Forelimb muscle (tissue), 1 donor: ENCODE measurements around the gene ETFDH. TPM values are rescaled to one million over a fixed set of nuclear protein-coding genes. Genes with fewer than 3 reads are reported as not detected.
"Not testable (repeated sequence)": the region's sequence is repeated elsewhere in the genome, so short reads cannot be mapped to it uniquely, and the experiment has no call there.

Source experiments
- DNase-seq: peaks from one replicate; pipeline ENCODE4 v3.0.0-alpha.2; 2013; ENCODE audit warnings: low read depth
- polyA plus RNA-seq: library from polyadenylated mRNA; unstranded; fragments of 120-200 nt; gene quantifications from one replicate; pipeline ENCODE4 v1.2.1, GENCODE V29; 2013; ENCODE audit not compliant: insufficient read length

ETFDH gene
- polyA plus RNA-seq: 21.5 TPM

DNA sequence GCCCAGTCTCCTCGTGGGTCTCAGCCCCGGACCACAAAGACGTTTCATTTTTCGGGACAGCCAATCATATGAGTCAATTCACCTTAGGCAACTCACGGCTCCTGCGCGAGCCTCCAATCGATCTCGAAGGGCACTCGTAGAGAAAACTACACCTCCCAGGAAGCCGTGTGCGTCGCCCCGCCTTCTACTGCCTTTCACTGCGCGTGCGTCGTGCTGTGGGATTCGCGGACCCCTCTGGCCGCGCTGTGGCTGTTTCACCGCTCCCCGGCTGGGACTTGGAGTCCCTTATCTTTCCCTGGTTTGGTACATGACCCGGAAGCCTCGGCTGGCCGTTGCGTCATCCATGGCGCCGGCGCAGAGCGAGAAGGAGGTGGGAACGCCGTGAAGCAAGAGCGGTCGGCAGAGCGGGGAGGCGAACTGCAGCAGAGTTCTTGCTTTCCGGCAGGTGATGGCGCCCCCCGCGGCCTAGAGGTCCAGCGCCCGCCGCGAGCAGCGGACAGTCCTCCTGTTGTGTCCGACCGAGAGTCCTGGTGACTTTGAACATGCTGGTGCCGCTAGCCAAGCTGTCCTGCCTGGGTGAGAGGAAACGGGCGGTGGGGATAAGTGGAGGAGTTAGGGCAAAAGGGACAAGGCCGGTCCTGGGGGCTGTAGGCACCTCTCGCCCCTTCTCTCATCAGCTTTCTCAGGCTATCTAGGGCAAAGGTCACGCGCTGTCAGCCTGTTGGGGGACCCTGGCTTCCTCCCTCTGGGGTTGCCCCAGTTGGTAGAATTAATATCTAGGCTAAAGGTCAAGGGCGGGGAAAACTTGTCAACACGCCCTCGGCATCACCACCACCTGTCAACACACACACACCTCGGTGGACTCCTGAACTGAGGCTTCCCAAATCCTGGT is at the start of gene ETFDH:
TSS of gene ETFDH (plus strand) at position 382 of the 892 bp plus-strand sequence. CDS start at position 543, 161 bp downstream.
- peak; percentile 97 for DNase-seq

DNA sequence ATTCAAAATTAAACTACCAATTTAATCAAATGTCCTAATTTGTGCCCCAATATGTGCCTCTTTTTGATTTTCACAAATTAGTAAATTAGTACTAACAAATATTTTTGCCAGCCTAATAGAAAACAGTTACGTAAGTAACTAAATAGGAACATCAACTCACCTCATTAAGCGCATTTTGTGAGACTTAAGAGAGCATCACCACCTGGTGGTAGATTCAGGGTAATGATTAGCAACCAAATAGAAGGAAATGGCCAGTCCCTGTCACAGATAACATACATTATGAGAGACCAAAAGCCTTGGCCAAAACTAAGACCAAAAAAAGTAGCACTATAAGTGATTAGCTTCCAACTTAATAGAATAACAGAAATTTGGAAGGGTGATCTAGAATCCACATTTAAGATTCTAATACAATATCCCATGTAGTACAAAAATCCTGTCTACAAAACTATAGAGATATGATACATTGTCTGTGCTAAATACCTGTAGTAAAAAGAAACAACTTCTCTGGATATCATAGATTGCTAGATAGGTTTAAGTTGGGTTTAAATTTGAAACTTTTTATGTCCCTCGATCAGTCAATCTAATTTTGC is 47.1 kb upstream of the ETFDH start:
- DNase-seq: peak; percentile 13

DNA sequence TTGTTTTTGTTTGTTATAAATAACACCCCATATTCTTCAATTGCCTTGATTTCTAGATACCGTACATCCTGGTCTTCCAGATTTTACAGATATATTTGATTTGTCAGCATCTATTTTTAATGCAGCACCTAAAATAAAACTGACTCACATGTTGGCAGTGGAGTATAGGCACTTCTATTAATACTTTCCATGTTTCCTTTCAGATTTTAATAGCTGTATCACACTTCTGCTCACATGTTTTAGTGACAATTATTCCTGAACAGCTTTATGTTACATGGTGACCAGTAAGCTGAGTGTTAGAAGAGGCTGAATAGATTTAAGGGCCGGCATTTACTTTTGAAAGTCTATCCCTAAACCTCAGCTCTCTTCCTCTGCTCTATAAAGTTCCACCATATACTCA is 46.6 kb upstream of the ETFDH start:
- no peak for DNase-seq

DNA sequence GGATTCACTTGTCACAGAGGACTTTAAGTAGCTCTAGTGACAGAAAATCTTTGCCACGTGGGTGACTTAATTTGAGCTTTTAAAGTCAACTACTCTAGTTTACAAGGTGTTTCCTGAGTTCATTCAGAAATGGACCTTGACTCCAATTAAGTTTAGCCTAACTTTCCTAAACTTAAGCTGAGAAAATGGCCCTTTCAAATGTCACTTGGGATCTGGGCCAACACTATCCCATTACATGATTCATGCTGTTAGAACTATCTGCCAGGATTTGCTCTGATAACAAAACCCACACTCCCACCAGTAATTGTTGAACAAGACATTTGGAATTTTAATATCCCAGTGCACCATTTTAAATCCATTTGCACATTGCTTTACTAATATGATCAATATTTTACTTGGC is 41.2 kb upstream of the ETFDH start:
- no peak for DNase-seq

DNA sequence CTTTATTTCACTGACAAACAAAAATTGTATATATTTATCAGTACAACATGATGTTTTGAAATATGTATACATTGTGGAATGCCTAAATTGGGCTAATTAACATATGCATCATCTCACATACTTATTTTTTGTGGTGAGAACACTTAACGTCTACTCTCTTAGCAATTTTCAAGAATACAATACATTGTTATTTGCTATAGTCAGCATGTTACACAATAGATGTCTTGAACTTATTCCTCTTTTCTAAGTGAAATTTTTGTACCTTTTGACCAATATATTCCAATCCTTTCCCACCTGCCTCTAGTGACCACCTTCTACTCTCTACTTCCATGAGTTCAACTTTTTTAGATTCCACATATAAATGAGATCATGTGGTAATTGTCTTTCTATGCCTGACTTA is 35.5 kb upstream of the ETFDH start:
- no peak for DNase-seq

DNA sequence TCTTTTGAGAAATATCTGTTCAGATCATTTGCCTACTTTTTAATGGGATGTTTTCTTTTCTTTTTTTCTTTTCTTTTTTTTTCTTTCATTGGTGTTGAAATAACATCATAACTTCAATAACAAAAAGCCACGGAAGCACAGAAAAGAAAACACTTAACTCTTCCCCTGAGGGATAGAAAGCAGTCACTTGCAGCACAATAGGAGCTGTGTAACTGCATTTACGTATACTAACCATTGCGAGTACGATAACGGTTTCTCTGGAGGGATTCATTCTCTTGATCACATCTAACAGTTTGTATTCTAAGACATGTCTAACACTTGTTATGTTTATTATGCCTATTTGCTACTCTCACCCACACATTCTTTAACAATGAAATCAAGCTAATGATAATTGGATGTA is 27.7 kb upstream of the ETFDH start:
- no peak for DNase-seq

DNA sequence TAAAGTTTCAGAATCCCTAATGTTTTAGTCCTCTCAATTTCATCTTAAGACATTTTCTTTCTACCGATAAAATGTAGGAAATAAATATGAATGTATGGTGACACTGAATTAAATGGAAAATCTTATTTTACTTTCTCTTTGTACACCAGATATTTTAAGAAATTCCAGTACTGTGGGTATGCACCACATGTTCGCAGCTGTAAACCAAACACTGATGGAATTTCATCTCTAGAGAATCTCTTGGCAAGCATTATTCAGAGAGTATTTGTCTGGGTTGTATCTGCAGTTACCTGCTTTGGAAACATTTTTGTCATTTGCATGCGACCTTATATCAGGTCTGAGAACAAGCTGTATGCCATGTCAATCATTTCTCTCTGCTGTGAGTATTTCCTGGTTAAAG is 27.3 kb upstream of the ETFDH start:
- no peak for DNase-seq

DNA sequence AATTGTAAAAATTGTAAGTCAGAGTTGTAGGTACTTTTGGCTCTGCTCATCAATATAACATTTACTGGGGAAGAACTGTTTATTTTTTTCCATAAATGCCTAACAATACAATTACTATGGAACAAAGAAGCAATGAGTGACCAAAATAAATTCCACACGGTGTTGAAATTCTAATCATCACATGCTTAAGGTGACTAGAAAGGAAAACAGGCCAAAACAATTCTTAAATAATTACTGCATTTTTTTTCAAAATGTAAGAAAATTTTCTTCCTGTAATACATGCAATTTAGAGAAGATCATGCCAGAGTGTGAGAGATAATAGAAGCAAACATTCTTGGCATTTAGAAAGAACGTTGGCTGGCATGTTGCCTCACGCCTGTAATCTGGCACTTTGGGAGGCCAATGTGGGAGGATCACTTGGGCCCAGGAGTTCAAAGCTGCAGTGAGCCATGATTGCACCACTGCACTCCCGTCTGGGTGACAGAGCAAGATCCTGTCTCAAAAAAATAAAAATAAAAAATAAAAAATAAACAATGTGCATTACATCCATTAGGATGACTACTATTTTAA is 22.9 kb upstream of the ETFDH start:
- no peak for DNase-seq

DNA sequence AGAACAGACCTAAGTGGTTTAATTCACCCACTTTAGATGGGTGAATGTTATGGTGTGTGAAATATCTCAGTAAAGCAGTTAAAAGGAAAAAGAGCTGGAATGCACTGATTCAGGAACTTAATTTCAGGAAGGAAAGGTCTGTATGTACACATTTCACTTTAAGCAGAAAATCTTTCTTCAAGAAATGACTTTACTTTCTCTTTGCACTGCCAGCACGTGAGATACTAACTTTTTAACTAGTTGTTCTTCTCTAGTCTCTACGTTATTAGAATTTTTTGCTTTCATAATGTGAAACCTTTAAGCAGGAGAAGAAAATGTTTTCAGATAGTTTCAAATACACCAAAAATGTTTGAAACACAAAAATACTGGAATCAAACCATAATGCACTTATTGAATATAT is 19.2 kb upstream of the ETFDH start:
- no peak for DNase-seq

DNA sequence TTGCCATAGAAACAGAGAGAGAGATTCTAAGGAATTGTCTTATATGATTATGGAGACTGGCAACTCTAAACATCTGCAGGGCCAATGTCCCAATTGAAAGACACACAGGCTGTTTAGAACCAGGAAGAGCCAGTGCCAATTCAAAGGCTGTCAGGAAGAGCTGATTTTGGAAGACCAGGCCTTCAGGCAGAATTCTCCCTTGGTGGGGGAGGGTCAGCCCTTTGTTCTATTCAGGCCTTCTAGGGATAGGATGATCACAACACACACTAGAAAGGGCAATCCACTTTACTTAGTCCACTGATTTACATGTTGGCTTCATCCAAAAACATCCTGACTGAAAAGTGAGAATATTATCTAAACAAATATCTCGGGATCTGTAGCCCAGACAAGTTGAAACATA is 15.7 kb upstream of the ETFDH start:
- DNase-seq: no peak

DNA sequence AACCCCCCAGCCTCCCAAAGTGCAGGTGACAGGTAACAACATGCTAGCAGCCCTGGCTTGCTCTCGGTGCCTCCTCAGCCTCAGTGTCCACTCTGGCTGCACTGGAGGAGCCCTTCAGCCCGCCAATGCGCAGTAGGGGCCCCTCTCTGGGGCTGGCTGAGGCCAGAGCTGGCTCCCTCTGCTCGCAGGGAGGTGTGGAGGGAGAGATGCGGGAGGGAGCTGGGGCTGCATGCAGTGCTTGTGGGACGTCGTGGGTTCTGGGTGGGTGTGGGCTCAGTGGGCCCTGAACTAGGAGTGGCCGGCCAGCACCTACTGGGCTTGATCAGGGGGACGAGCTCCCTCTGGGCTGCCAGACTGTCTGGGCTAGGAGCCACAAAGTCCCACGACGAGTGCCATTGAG is 14.8 kb upstream of the ETFDH start:
- DNase-seq: no peak

DNA sequence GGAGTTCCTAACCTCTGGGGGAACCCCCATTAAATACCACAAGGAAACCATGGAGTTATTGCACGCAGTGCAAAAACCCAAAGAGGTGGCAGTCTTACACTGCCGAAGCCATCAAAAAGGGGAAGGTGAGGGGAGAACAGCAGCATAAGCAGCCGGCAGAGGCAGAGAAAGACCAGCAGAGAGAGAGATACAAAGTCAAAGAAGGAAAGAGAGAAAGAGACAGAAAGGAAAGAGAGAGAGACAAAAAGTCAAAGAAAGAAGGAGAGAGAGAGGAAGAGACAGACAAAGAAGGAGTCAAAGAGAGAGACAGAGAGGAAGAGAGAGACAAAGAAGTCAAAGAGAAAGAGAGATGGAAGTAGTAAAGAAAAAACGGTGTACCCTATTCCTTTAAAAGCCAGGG is 8.8 kb upstream of the ETFDH start:
- DNase-seq: not testable (repeated sequence)

DNA sequence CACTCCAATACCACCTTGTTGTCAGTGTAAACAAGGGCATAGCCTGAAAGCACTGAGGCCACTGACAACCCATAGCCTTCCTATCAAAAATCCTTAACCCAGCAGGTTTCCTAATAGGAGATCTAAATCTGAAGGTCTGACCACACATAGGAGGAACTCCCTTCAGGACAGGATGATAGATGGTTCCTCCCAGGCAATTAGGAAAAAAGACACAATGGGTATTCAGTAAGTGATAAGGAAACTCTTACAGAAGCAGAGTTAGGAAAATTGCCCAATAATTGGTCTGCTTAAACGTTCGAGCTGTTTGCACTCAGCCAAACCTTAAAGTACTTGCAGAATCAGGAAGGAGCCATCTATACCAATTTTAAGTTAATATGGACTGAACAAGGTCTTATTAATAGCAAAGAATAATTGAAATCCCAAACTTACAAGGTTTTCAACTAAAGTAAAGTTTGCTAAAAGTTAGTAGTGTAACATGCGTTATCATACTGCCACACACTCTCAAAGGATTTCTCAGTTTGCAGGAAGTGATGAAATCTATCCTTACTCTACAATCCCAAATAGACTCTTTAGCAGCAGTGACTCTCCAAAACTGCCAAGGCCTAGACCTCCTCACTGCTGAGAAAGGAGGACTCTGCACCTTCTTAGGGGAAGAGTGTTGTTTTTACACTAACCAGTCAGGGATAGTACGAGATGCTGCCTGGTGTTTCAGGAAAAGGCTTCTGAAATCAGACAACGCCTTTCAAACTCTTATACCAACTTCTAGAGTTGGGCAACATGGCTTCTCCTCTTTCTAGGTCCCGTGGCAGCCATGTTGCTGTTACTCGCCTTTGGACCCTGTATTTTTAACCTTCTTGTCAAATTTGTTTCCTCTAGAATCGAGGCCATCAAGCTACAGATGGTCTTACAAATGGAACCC is 8.1 kb upstream of the ETFDH start:
- not testable (repeated sequence) for DNase-seq

DNA sequence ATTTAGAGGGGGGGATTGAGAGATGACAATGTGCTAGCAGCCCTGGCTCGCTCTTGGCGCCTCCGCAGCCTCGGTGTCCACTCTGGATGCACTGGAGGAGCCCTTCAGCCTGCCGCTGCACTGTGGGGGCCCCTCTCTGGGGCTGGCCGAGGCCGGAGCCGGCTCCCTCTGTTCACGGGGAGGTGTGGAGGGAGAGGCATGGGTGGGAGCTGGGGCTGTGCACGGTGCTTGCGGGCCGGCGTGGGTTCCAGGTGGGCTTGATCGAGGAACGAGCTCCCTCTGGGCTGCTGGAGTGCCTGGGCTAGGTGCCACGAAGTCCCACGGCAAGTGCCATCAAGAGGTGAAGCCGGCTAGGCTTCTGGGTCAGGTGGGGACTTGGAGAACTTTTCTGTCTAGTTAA is 7.3 kb upstream of the ETFDH start:
- no peak for DNase-seq

DNA sequence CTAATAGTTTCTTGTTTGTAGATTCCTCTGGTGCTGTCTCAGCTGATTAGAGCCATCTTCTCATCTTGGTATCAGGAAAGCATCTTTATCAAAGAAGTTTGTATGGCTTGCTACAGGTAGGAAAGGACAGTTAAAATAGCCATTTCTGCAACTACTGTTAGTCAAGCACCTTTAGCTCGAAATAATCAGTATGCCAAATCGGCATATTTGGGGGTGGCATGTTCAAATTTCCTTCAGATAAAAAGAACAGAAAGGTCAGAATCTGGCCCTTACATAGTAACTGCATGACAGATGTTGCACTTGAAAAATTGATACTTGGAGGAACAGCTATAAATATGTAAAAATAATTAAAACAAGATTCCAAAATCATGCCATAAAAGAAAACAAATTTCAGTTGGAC is 5.2 kb upstream of the ETFDH start:
- no peak for DNase-seq

DNA sequence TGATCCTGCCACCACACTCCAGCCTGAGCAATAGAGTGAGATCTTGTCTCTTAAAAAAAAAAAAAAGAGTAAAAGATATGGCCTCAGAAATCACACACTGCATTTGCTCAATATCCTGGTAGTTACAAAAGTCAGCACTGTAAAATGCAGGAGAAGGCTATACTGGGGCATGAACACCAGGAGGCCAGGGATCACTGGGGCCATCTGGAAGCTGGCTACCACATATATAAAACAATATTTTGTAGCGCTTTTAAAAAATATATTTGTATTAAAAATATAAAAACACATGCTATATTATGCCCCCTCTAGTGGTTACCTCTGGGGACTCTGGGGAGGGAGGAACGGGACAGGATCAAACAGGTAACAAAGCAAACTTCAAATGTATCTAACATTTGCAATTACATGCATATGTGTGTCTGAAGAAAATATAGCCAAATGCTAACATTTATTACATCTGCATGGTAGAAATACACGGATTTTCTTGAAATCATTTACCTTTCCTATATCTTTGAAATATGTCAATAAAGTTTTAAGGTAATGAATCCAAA is 4.4 kb upstream of the ETFDH start:
- no peak for DNase-seq

DNA sequence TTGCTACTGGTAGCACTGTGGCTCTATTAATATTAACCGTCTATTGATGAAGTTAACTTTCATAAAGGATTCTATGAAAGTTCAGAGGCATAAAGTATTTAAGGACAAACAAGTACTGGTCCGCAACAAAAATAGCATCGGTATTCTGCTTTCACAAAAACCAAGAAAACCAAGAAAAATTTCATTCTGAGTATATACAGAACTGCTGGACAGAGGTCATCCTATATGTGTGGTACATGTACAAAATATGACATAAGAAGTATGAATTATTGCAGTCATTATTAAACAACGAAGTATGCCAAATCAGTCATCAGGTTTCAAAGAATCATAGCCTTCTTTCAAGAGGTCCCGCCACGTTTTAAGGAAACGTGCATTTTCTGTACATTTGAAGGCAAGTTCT is 2.8 kb upstream of the ETFDH start:
- DNase-seq: no peak

DNA sequence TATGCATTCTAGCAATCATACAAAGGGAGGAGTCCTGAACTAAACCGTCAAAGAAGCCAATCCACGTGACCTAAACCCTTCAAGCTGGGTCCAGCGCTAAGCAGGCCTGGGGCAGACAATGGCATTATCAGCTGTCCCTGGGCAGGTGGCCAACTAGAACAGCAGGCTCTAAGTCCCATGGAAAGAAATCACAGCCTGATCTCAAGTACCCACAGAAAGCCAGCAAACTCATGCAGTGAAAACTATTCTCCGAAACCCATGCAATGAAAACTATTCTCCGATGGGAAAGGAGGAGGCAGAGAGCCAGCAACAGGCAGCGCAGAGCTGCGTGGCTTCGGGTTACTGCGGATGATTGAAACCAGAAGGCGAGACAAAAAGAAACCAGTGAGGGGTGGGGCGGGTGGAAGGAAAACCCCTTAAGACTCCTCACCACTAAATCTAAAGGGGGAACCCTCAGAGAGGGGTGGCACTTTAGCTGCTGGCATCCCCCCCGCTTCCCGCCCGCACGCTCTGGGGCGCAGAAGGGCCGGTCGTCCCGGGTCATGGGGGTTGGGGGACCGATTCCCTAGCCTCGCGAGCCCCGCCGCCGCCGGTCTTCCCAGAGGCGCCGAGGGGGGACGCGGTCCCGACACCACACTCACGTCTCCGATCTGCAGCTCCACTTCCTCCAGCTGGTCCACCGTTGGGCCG is 976 bp upstream of the ETFDH start:
- DNase-seq: peak; percentile 46

DNA sequence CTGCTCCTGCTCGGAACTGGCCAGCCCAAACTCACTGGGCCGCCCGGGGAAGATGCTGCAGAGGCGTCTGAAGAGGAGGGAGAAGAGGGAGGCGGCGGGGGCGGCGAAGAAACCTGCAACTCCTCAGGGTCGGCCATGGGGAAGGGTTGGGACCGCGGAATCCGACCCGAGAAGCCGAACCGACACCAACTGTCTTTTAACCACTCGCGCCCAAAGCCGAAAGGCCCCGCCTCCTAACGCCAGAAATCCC is 506 bp upstream of the ETFDH start, which contains the start of gene C4orf46:
TSS of gene C4orf46 (minus strand) at position 223 of the 250 bp plus-strand sequence. CDS start at position 137, 86 bp downstream.
- no peak for DNase-seq

DNA sequence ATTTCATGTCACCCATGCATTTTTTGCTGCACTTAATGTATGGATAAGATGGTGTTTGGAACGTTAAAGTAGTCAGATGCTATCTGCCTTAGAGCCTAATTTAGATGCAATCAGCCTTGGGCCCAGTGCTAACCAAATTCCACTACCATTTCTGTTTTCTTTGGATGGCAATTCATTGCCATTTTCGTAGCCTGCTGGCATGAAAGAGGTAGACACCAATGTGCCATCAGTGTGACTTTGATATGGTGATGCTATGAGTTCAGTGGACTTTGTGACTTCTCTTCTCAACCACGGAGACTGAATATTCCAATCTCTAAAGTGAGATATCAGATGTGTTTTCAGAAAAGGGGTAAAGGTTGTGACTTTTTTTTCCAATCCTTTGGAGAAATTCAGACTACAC is 1.5 kb downstream of the ETFDH start:
- DNase-seq: no peak

DNA sequence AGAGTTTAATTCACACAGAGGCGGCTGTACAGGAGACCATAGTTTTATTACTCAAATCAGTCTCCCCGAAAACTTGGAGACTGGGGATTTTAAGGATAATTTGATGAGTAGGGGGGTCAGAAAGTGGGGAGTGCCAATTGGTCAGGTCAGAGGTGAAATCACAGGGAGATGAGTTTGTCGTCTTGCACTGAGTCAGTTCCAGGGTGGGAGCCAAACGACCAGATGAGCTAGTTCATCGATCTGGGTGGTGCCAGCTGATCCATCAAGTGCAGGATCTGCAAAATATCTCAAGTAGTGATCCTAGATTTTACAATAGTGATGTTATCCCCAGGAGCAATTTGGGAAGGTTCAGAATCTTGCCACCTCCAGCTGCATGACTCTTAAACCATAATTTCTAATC is 4.0 kb downstream of the ETFDH start:
- DNase-seq: no peak
